ENCODE results near the gene ARHGDIB. TPM values are rescaled to one million over a fixed set of nuclear protein-coding genes. Genes with fewer than 3 reads are reported as not detected.

Gene ARHGDIB
- total RNA-seq (2013; cell fraction: nucleolus; rRNA removed): 164 and 166 TPM in 2 replicates
- total RNA-seq (2014; rRNA removed) (916 and 989 TPM in 2 replicates), total RNA-seq (2014; rRNA removed; fragmentation: Illumina TruSeq; extraction: Trizol) (1,126 and 1,183 TPM in 2 replicates), total RNA-seq (2021) (793 and 796 TPM in 2 replicates), polyA plus RNA-seq (2011; rRNA removed) (1,451 and 1,700 TPM in 2 replicates), polyA plus RNA-seq (2014; fragmentation: Illumina TruSeq; extraction: Trizol) (2,158 and 2,397 TPM in 2 replicates), polyA plus RNA-seq (2014; fragmentation: Nextera tagmentation; extraction: Ambion mirVana) (1,000 to 10,000 TPM; 2,339 to 2,849 TPM), polyA plus RNA-seq (2014; rRNA removed) (954 and 1,483 TPM in 2 replicates), polyA plus RNA-seq (2016; fragmentation: Nextera tagmentation; extraction: Ambion mirVana) (1,000 to 10,000 TPM; 1,165 to 1,209 TPM), polyA minus RNA-seq (2011; rRNA and poly(A)+ RNA removed) (1,338 and 1,379 TPM in 2 replicates), Bru-seq, nascent RNA (percentile 98 among the genes with signal in this experiment), BruChase-seq, experiment 1, labeled RNA remaining after a 6-hour chase (percentile 96 among the genes with signal in this experiment), BruChase-seq, experiment 2, labeled RNA remaining after a 2-hour chase (percentile 91 among the genes with signal in this experiment)
- 886 TPM for polyA plus RNA-seq (2011; ENCODE audit: low read depth)
- polyA plus RNA-seq (2011; cell fraction: cytosol; rRNA removed): 1,936 and 2,352 TPM in 2 replicates
- 633 and 740 TPM in 2 replicates for polyA plus RNA-seq (2011; cell fraction: nucleus; rRNA removed)
- polyA plus RNA-seq (2012): 908 and 964 TPM in 2 replicates
- 231 and 269 TPM in 2 replicates for polyA minus RNA-seq (2011; cell fraction: cytosol; rRNA and poly(A)+ RNA removed)
- 159 and 240 TPM in 2 replicates for polyA minus RNA-seq (2011; cell fraction: nucleus; rRNA and poly(A)+ RNA removed)
- long read RNA-seq, experiment 1, transcript ARHGDIB-204 (4 exons, 590 nt): minor isoform, 51 of 1,022 reads
- long read RNA-seq, experiment 1, transcript ARHGDIB-201 (6 exons, 1,256 nt): major isoform, 893 of 1,022 reads
- long read RNA-seq, experiment 1, transcript ARHGDIB-206 (7 exons, 859 nt): minor isoform, 7 of 1,022 reads
- long read RNA-seq, experiment 1, partial matches to known transcripts: 62 of 1,022 reads
- long read RNA-seq, experiment 1, other reads (novel, unspliced or antisense): 8 of 1,022 reads
- long read RNA-seq, experiment 2, transcript ARHGDIB-201 (6 exons, 1,256 nt): major isoform, 2,757 of 3,052 reads
- long read RNA-seq, experiment 2, transcript ARHGDIB-206 (7 exons, 859 nt): minor isoform, 16 of 3,052 reads
- long read RNA-seq, experiment 2, transcript ARHGDIB-204 (4 exons, 590 nt): minor isoform, 50 of 3,052 reads
- long read RNA-seq, experiment 2, partial matches to known transcripts: 103 of 3,052 reads
- long read RNA-seq, experiment 2, other reads (novel, unspliced or antisense): 122 of 3,052 reads

DNA sequence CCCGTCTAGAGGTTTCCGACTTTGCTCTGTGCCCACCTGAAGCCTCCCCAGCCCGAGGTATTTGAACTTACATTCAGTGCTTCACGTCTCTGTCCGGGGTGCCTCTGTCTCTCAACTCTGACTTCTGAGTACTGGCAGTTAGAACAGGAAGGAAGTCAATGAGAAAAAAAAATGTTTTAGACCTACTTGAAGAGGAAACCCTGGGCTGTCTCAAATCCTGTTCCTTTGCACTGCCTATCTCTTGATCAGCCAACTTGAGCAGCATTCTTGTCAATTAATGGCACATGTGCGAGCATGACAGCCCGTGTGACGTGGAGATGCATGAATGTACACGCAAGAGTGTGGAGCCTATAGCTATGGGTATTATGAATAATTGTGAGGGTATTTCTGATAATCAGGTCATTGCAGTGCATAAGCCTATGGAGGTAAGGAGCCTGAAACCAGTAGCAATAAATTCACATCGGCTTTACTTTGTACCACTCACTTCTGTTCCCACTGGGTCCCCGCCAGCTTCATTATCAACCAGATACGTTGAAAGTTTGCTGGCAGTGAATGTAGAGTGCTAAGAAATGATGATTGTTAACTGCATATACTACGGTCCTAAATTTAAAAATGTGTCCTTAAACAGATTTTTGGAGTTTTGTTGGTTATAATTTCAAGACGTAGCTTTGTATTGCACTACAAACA, at the start of gene ARHGDIB:
TSS of gene ARHGDIB (minus strand) at position 136 of the 687 bp plus-strand sequence. CDS start 10,889 bp downstream, outside the sequence.
- peak within 1 kb of the TSS; percentile 93 for H3K4me2 ChIP-seq (ENCODE audit: control insufficient read depth, insufficient read depth)
- DNase-seq (ENCODE audit: low read depth, low spot score) (peak; percentile 87), FAIRE-seq (no peak), ATAC-seq (peak; percentile 66)
- POLR2A ChIA-PET: interaction anchor here (1.0 to 1.7 kb wide), 3 partner anchors 11 to 592 kb away, joined by 3 to 11 read pairs (median 11); no protein-coding TSS in a partner anchor
- H3K4me3 ChIP-seq: peak within 1 kb of the TSS; percentile 80
- no peaks in the 10 kb centered on the region for H4K20me1 ChIP-seq (ENCODE audit: control insufficient read depth, insufficient read depth)
- RAD21 ChIA-PET (ENCODE audit: unreplicated experiment): interaction anchor here (0.8 to 4.7 kb wide), 6 partner anchors 10 to 191 kb away, joined by 3 to 25 read pairs (median 6); partner anchors contain the start of genes C12orf60 and WBP11
- H2AFZ ChIP-seq (ENCODE audit: control insufficient read depth, low read depth, low read length): peak within 1 kb of the TSS; percentile 85
- no peaks in the 10 kb centered on the region for H3K27me3 ChIP-seq (replicated peaks in 1 of 2; ENCODE audit: control insufficient read depth in 2 of 2, insufficient read depth in 2 of 2, low read length in 1 of 2)
- intact Hi-C loops (cut with micrococcal nuclease; ENCODE audit: unreplicated experiment) (loop anchor here (2.0 kb wide), 3 partner anchors 15 to 191 kb away; a partner anchor contains a TSS), in situ Hi-C loops (cut with MboI) (loop anchor here (25.0 kb wide), 1 partner anchor 574 kb away; no protein-coding TSS in a partner anchor)
- no peaks in the 10 kb centered on the region for H3K9me3 ChIP-seq (replicated peaks; ENCODE audit: control insufficient read depth, insufficient read depth, low read length)
- H3K27ac ChIP-seq (ENCODE audit: control insufficient read depth, insufficient read depth): peak within 1 kb of the TSS; percentile 94
- H3K36me3 ChIP-seq (ENCODE audit: control insufficient read depth in 2 of 2, insufficient read depth in 2 of 2, low read length in 1 of 2): no peaks in the 10 kb centered on the region
- TSS peak; percentile 90 for BruUV-seq (replicated peaks)
- SMC1A ChIA-PET (ENCODE audit: uncharacterized antibody, unreplicated experiment): interaction anchor here (0.8 to 3.3 kb wide), 12 partner anchors 10 to 188 kb away, joined by 3 to 14 read pairs (median 4); a partner anchor contains a TSS
- H3K9ac ChIP-seq (ENCODE audit: control insufficient read depth, insufficient read depth, low read length): peak within 1 kb of the TSS; percentile 97
- peaks cover 3% of the 10 kb centered on the region for H3K4me1 ChIP-seq (ENCODE audit: control insufficient read depth, insufficient read depth, low read length)
- CTCF ChIA-PET: interaction anchor here (1.3 to 4.6 kb wide), 5 partner anchors 13 to 34 kb away, joined by 3 to 15 read pairs (median 6); partner anchors contain the start of gene ERP27
- H3K79me2 ChIP-seq (ENCODE audit: control insufficient read depth, insufficient read depth, low read length): peaks cover 63% of the 10 kb centered on the region
- WGBS (ENCODE audit: insufficient coverage, insufficient replicate concordance, low lambda C conversion rate, missing lambda C conversion rate): 1% methylated on average over 14 of the region's 14 CpGs
- TF ChIP-seq SP1 (IDR thresholded peaks at IDR 0.05; ENCODE audit: low read depth, low read length) (peak; percentile 22), EGR1 (IDR thresholded peaks at IDR 0.05; ENCODE audit: borderline replicate concordance in 1 of 2, low read depth in 2 of 2, low read length in 2 of 2) (peak in 1 of 2 experiments; percentile 61; a peak in 1 of 3 replicates), POLR2A (IDR thresholded peaks at IDR 0.05; ENCODE audit: low read depth, low read length) (peak; percentile 77), PAX5 (IDR thresholded peaks at IDR 0.05; ENCODE audit: borderline replicate concordance, low read depth, low read length) (peak; percentile 16; the same call in 1 of the 2 replicates), RAD51 (IDR thresholded peaks at IDR 0.05) (peak; percentile 38; the same call in 1 of the 2 replicates), SMAD5 (IDR thresholded peaks at IDR 0.05; ENCODE audit: low read depth) (peak; percentile 50; the same call in 1 of the 2 replicates), FOXK2 (IDR thresholded peaks at IDR 0.05) (no peak), TAF1 (IDR thresholded peaks at IDR 0.05; ENCODE audit: borderline replicate concordance, low read depth, low read length) (peak; percentile 75; the same call in 1 of the 2 replicates), TCF7 (IDR thresholded peaks at IDR 0.05; ENCODE audit: borderline replicate concordance) (no peak), CHD1 (IDR thresholded peaks at IDR 0.05; ENCODE audit: low read depth, low read length) (no peak), STAT3 (IDR thresholded peaks at IDR 0.05; ENCODE audit: low read depth, low read length) (no peak), RCOR1 (conservative IDR thresholded peaks at IDR 0.05; ENCODE audit: low read depth, low read length) (0 out of 2 replicates have a peak, but pooled peaks have one; percentile 50), SIX5 (IDR thresholded peaks at IDR 0.05; ENCODE audit: low read depth, low read length, severe bottlenecking) (peak; percentile 9), BHLHE40 (IDR thresholded peaks at IDR 0.05; ENCODE audit: borderline replicate concordance in 1 of 2, low read depth in 2 of 2, low read length in 1 of 2) (peak; percentile 74 to 80)
- TF ChIP-seq, protein P1, sequence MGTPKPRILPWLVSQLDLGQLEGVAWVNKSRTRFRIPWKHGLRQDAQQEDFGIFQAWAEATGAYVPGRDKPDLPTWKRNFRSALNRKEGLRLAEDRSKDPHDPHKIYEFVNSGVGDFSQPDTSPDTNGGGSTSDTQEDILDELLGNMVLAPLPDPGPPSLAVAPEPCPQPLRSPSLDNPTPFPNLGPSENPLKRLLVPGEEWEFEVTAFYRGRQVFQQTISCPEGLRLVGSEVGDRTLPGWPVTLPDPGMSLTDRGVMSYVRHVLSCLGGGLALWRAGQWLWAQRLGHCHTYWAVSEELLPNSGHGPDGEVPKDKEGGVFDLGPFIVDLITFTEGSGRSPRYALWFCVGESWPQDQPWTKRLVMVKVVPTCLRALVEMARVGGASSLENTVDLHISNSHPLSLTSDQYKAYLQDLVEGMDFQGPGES (IDR thresholded peaks at IDR 0.05): no peak
- TF ChIP-seq, protein P2, sequence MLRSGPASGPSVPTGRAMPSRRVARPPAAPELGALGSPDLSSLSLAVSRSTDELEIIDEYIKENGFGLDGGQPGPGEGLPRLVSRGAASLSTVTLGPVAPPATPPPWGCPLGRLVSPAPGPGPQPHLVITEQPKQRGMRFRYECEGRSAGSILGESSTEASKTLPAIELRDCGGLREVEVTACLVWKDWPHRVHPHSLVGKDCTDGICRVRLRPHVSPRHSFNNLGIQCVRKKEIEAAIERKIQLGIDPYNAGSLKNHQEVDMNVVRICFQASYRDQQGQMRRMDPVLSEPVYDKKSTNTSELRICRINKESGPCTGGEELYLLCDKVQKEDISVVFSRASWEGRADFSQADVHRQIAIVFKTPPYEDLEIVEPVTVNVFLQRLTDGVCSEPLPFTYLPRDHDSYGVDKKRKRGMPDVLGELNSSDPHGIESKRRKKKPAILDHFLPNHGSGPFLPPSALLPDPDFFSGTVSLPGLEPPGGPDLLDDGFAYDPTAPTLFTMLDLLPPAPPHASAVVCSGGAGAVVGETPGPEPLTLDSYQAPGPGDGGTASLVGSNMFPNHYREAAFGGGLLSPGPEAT (IDR thresholded peaks at IDR 0.05; ENCODE audit: low read depth): 0 out of 2 replicates have a peak, but pooled peaks have one; percentile 14

All from GM12878 (cell line).